Activated CD8-positive, alpha-beta memory T cell treated with anti-CD3 and anti-CD28 coated beads for 36 hours (primary cell): ENCODE data around the gene AQP3. TPM values are rescaled to one million over a fixed set of nuclear protein-coding genes. Genes with fewer than 3 reads are reported as not detected.

Experiments
- CTCF ChIA-PET: fragments of 350-600 bp; sonication (Branson Sonifier 250); formaldehyde crosslinking; loops from one replicate; lab custom pipeline; 2021; ENCODE audit warnings: antibody characterized with exemption; lab: Charles Lee
- POLR2A ChIA-PET: fragments of 350-600 bp; sonication (Branson Sonifier 250); formaldehyde crosslinking; loops from one replicate; lab custom pipeline; 2021; ENCODE audit warnings: antibody characterized with exemption; lab: Charles Lee
- total RNA-seq, 2 experiments: library from RNA; stranded (reverse); gene quantifications; one replicate each; pipeline ENCODE4 v1.2.3, GENCODE V29; 2021

AQP3 gene
- total RNA-seq, 2 experiments from 2014 or later, result 1.6 to 1.7 TPM

DNA sequence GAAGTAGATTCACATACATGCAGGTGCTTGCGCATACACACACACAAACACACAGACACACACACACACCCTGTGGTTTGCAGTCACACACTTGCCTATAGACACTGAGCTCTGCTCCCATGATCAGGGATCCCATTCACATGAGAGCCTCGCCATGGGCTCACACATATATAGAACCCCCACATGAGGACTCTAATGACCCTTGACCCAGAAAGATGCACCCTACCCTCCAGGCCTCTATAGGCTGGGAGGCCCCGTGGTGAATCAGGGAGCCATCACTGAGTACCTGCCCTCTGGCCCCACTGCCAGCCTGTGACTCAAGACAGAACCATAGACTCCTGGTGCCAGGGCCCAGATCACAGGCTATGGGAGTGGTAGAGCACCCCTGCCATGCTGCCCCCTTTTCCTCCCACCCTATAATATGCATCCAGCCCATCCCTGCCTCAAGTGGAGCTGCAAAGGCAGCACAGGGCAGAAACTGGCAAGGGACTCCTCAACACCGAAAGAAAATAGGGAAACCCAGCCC is 3.3 kb upstream of the AQP3 start:
- ChIA-PET POLR2A (interaction anchor here (0.6 kb wide), 1 partner anchor 83 kb away, joined by 7 read pairs; no protein-coding TSS in a partner anchor), CTCF (interaction anchor here (0.5 to 4.6 kb wide), 8 partner anchors 11 to 698 kb away, joined by 3 to 38 read pairs (median 4); no protein-coding TSS in a partner anchor)

DNA sequence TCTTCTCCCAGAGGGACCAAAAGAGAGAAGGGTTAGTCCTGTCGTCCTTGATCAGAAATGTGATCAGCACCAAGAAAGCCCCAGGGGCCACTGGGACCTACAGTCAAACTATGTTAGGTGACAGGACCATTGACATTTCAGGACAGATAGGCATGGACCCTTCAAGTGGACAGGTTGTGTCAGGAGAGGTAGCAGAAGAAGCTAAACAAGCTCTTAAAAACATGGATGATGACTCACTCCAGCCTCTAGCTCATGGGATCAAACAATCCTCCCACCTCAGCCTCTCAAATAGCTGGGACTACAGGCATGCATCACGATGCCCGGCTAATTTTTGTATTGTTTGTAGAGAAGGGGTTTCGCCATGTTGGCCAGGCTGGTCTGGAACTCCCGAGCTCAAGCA is 2.3 kb upstream of the AQP3 start:
- ChIA-PET POLR2A (no interaction called here), CTCF (interaction anchor here (0.7 to 1.5 kb wide), 4 partner anchors 16 to 76 kb away, joined by 3 to 5 read pairs (median 4); no protein-coding TSS in a partner anchor)

- POLR2A ChIA-PET, result interaction anchor here (1.0 to 1.6 kb wide), 4 partner anchors 8 to 26 kb away, joined by 3 to 8 read pairs (median 4); partner anchors contain the start of gene NOL6
- CTCF ChIA-PET, result interaction anchor here (1.0 to 5.8 kb wide), 7 partner anchors 15 to 182 kb away, joined by 3 to 23 read pairs (median 7); partner anchors contain the start of gene NOL6
Measured at GRCh38 chr9:33447799-33448553, 583 bp upstream of the AQP3 start.

- ChIA-PET POLR2A (interaction anchor here (1.1 to 1.3 kb wide), 2 partner anchors 9 to 13 kb away, joined by 5 to 6 read pairs; no protein-coding TSS in a partner anchor), CTCF (interaction anchor here (1.0 to 5.8 kb wide), 4 partner anchors 27 to 180 kb away, joined by 4 to 23 read pairs (median 8); partner anchors contain the start of gene NOL6)
Measured at GRCh38 chr9:33446240-33446945, 1.0 kb downstream of the AQP3 start.

- POLR2A ChIA-PET, result no interaction called here
Measured at GRCh38 chr9:33445389-33446239, 1.8 kb downstream of the AQP3 start.

GRCh38 chr9:33443464-33444154 is 3.8 kb downstream of the AQP3 start:
- ChIA-PET CTCF (interaction anchor here (0.6 to 5.8 kb wide), 6 partner anchors 9 to 28 kb away, joined by 3 to 23 read pairs (median 4); no protein-coding TSS in a partner anchor), POLR2A (interaction anchor here (0.6 kb wide), 1 partner anchor 30 kb away, joined by 15 read pairs; no protein-coding TSS in a partner anchor)

More at GRCh38 chr9:33445389-33446239, 1.8 kb downstream of the AQP3 start:
- CTCF ChIA-PET, result interaction anchor here (1.7 to 5.8 kb wide), 3 partner anchors 8 to 30 kb away, joined by 4 to 23 read pairs (median 4); no protein-coding TSS in a partner anchor

DNA sequence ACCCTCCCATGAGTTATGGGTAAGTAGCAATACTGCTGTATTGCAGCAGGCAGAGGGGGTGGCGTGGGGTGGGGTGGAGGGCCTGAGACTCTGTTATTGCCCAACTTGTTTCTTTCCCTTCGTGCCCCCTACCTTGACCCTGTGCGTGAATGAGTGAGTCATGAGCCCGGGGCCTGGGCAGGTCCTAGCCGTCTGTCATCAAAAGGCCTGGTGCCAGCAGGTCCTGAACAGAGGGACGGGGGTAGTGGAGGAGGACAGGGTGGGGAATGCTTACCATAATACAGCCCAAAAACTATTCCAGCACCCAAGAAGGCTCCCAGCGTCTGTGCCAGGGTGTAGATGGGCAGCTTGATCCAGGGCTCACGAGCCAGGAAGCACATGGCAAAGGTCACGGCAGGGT is 4.3 kb downstream of the AQP3 start:
- ChIA-PET CTCF (interaction anchor here (1.0 to 1.9 kb wide), 2 partner anchors 10 to 27 kb away, joined by 4 to 5 read pairs; no protein-coding TSS in a partner anchor), POLR2A (no interaction called here)

DNA sequence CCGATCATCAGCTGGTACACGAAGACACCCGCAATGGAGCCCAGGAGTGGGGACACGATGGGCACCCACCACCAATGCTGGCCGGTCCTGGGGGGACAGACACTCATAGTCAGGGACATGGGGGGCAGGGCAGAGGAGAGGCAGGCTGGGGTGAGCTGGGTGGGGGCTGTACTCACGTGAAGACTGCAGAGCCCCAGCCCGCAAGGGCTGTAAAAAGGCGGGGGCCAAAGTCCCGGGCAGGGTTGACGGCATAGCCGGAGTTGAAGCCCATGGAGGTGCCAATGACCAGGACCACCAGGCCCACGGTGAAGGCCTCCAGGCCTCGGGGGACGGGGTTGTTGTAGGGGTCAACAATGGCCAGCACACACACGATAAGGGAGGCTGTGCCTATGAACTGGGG is 5.3 kb downstream of the AQP3 start:
- ChIA-PET POLR2A (no interaction called here), CTCF (interaction anchor here (0.8 to 1.9 kb wide), 2 partner anchors 12 to 27 kb away, joined by 3 to 5 read pairs; no protein-coding TSS in a partner anchor)

- ChIA-PET POLR2A (no interaction called here), CTCF (interaction anchor here (0.6 kb wide), 1 partner anchor 27 kb away, joined by 3 read pairs; no protein-coding TSS in a partner anchor)
Measured at GRCh38 chr9:33440609-33441008, 6.8 kb downstream of the AQP3 start.

DNA sequence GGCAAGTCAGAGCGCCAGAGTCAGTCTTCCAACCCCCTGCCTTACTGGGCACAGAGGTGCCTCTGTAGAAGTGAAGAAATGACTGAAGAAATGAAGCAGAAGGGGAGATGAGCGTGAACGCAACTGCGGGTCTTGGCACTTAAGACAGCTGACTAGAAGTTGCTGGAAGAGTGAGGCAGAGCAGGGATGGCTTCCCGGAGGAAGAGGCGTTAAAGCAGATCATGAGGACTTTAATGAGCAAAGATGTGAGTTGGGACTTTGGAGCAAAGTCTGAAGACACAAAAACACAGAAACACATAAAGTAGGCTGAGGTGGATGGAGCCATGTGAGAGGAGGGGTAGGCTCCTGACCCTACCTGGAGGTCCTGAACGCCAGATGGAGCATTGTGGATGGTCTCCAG is 7.2 kb downstream of the AQP3 start:
- ChIA-PET POLR2A (no interaction called here), CTCF (interaction anchor here (0.6 kb wide), 1 partner anchor 27 kb away, joined by 3 read pairs; no protein-coding TSS in a partner anchor)

DNA sequence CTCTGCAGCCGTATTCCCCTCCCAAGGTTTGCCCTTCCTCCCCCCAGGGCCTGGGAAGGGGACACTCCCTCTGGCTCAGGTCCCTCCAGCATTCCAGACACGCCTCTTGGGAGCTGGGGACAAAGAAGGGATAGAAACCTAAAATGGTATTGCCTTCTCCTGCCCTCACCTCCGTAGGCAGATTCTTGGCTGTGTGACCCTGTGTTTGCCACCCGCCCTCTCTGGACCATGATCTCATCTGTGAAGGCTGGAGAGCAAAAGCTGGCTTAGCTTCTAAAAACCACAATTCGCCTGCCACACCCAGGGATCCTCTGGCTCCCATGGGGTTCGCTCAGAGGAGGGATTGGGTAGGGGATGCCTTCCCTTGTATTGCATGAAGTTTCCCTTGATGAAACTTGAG is 7.7 kb downstream of the AQP3 start:
- CTCF ChIA-PET, result interaction anchor here (0.7 kb wide), 1 partner anchor 11 kb away, joined by 4 read pairs; no protein-coding TSS in a partner anchor

GRCh38 chr9:33438926-33439680 is 8.3 kb downstream of the AQP3 start:
- CTCF ChIA-PET, result interaction anchor here (0.7 to 1.4 kb wide), 2 partner anchors 12 to 23 kb away, joined by 4 read pairs; no protein-coding TSS in a partner anchor
- POLR2A ChIA-PET, result no interaction called here

More for the DNA sequence above, 7.7 kb downstream of the AQP3 start:
- POLR2A ChIA-PET, result no interaction called here

- CTCF ChIA-PET, result interaction anchor here (1.4 kb wide), 1 partner anchor 22 kb away, joined by 4 read pairs; no protein-coding TSS in a partner anchor
- POLR2A ChIA-PET, result interaction anchor here (1.0 kb wide), 1 partner anchor 10 kb away, joined by 3 read pairs; no protein-coding TSS in a partner anchor
Measured at GRCh38 chr9:33437898-33438297, 9.5 kb downstream of the AQP3 start.

DNA sequence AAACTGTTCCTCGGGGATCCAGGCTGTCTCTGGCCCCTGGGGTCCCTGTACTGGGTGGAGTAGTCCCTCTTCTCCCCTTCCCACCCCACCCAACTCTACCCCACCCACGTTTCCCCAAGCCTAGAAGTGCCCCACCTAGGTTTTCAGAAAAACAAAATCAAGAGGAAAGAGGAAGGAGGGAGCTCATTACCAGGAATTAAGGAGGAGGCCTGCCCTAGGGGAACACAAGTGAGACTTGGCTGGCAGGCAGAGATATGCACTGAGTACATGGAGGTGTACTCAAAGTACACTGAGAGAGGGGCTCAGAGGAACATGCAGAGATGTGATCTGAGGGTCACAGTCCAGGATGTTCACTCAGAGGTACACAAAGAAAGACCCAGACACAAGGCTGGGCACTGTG is 10.2 kb downstream of the AQP3 start:
- ChIA-PET CTCF (no interaction called here), POLR2A (no interaction called here)

- CTCF ChIA-PET, result no interaction called here
- POLR2A ChIA-PET, result no interaction called here
Measured at GRCh38 chr9:33436445-33436844, 10.9 kb downstream of the AQP3 start.

DNA sequence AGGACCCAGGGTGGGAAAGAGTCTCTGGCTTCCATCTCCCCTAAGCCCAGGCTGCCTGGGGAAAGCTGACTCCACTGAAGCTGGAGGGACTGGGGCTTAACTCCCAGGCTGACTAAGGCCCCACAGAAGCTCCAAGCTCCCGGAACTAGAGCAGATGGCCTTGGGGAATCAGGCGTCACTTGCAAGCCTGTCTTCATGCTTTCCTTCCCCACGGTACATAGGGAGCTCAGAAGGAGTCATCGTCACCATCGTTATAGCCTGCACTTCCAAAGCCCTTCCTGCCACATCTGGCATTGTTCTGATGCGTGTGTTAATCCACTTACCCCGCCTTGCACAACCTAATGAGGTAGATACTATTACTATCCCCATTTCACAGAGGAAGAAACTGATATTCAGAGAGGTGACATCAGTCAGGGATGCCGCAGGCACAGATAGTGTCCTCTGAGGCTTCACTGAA is 11.5 kb downstream of the AQP3 start:
- ChIA-PET CTCF (interaction anchor here (0.7 kb wide), 1 partner anchor 20 kb away, joined by 3 read pairs; no protein-coding TSS in a partner anchor), POLR2A (no interaction called here)
